GM21515 (cell line): ENCODE data around the gene DGCR8.

Experiments
- ATAC-seq: cut with Tn5 transposase; IDR thresholded peaks from one replicate; pipeline ENCODE4 v1.9.1; 2021; ENCODE audit not compliant: unreplicated experiment

Gene DGCR8

DNA sequence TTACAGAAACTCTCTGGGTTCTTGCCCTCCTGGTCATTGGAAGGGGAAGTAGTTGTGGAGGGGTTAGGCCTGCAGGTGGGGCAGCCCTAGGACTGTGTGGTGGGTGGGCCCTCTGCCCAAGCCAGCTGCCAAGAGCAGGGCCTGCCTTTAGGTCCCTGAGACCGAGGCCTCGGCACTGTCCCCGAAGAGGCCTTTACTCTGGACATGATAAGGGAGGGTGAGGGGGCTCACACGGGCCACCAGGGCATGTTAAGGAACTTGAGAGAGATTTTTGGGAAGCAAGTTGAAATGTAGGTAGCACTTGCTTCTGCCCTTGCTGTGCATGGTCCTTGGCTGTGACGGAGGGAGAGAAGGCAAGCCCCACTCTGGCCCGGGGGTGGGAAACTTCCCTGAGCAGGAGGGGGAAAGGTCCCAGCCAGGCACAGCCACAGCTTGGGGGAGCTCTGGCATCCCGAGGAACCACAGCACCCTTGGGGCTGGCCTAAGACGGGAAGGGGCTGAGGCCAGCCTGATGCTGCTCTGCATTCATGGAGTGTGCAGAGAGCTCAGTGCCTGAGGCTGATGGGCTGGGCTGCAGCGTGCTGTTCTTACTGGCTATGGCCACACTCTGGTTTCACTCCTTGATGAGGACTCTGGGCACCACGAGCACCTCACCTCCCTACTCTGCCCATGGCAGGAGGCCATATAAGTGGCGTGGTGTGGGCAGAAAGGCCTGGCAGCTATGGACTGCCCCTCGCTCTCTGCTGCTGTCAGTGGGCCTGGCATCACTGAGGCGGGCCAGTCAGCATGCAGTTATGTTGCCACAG, 28.1 kb downstream of the DGCR8 start:
- ATAC-seq = no peak

DNA sequence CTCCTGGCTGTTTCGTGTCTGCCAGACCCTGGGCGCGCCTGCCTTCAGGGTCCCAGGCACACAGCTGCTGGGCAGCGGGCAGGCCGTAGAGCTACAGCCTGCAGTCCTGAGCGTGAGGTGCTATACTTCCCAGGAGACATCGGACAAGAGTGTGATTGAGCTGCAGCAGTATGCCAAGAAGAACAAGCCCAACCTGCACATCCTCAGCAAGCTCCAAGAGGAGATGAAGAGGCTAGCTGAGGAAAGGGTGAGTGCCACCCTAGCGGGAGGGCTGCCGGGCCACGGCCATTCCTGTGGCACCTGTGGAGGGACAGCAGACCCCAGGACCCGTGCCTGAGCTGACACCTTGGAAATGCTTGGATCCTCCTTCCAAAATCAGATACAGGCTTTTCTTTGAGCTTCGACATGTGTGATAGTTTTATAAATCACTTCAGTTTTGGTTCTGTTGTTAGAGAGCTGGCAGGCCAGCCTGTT, 28.8 kb downstream of the DGCR8 start:
- no peak for ATAC-seq

DNA sequence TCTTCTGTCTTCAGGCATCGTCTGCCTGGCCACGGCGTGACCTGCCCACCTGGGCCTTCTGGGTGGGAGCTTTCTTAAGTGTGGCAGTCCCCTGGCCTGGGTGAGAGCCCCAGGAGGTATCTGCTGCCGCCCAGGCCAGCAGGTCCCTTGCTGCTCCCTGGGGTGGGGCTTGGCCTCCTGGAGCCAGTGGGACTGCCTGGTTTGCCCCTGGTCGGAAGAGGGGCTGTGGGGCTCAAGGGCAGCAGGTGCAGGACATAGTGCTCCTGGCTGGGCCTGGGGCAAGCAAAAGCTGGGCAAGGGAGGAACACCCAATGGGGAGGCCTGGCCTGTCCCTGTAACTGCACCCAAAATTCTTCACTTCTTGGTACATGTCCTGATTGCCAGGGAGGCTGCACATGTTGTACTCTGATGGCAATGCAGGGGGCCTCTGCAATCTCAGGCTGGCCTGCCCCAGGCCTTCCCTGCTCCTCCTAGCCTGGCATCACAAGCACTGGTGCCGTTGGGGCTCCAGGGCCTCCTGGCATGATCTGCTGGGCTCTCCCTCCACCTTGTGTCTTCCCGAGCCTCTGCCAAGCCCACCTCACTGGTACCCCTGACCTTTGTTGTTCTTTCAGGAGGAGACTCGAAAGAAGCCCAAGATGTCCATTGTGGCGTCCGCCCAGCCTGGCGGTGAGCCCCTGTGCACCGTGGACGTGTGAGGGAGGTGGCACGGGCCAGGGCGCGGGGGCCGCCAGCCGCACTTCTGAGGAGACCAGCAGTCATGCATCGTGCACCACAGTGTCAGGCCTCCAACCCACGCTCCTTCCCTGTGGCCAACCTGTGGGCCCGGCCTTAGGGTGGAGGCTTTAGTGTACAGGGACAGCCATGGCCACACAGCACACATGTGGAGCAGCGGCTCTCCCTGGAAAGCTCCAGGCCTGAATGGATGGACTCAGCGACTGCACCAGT, 29.6 kb downstream of the DGCR8 start:
- ATAC-seq = no peak

DNA sequence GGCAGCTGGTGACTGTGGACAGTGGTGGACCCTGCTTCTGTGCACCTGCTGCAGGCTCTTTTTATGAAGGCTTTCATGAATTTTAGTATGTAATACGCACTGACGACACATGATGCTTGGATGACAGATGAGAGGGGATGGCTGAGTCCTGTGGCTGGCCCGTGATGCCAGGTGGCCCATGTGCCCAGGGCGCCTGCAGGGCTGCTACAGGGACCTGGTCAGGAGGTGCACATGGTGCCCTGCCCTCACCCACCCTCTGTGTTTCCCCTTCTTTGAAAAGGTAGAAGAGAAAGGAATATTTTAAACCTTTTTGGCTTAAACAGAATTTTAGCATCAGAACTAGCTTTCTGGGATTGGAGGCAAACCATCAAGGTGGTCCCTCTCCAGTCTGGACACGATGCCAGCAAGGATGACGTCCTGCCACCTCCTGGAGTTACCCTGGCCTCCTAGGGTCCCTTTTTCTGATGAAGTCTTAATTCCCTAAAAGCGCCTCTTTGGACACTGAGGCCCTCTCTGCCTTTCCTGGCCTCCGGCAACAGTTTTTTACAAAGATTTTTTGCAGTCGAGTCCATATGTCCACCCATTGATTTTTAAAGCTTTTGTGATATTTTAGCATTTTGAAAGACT, 30.4 kb downstream of the DGCR8 start:
- no peak for ATAC-seq

DNA sequence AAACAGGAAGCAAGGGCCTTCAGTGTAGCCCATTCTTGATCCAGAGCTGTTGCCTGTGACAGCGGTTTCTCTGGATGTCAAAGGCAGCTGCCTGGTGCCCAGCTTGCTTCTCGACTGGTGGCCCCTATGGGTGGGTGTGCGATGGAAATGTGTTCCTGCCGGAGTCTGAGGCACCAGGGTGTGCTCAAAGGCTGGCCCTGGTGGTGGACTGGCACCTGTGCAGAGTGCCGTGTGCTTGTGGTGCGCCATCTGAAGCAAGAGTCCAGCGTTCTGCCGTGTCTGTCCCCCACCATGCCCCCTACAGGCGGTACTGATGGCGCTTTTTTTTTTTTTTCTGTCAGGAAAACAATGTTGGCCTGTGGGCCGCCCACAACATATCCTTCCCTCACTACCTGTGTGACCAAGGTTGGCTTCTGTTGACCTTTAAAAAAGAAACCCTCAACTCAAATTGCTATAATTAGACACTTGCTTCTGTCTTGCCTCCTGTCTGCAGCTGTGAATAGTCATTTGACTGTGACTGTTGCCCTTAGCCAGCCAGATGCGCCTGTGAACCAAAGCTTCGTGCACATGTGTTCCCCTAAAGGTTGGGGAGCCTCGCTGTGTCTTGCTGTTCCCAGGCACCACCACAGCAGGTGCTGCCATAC, 31.1 kb downstream of the DGCR8 start:
- ATAC-seq = no peak

GRCh38 chr22:20111689-20112622, 31.9 kb downstream of the DGCR8 start:
- no peak for ATAC-seq

- ATAC-seq = no peak
Observed at GRCh38 chr22:20112623-20113511, 32.8 kb downstream of the DGCR8 start.

DNA sequence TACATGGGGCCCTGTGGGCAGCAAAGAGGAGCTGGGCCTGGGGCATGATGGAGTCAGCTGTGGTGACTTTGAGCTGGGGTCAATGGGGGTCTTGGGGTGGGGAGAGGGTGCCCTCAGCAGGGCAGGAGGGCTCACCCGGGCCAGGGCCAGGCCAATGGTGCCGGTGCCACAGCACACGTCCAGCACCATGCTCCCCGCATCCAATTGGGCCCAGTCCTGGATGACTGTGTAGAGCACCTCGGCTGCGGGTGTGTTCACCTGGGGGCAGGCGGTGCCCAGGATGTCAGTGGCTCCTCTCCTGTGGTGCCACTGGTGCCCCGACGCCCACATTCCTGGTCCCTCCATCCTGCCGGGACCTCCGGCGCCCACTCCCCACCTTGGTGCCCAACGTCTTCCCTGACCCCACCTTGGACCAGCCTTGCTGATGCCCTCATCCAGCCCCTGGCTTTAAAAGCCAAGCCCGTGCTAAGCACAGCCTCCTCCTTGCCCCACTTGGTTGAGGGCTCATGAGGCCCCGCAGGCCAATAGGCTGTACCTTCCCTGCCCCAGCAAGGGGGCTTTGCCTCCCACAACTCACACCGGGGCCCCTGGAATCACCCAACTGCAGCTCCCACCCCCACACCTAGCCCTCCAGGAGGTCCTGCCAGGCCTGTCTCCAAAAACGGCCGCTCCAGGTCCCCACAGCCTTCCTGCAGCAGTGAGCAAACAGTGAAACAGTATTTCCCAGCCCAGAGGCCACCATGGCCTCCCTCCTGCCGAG, 33.7 kb downstream of the DGCR8 start:
- no peak for ATAC-seq

- ATAC-seq = no peak
Observed at GRCh38 chr22:20114506-20115475, 34.8 kb downstream of the DGCR8 start.

- ATAC-seq = no peak
Observed at GRCh38 chr22:20115691-20116375, 35.8 kb downstream of the DGCR8 start, which contains the start of gene RANBP1. TSS of gene RANBP1 (plus strand) at chr22:20116104. CDS start at chr22:20116185, 81 bp downstream.

GRCh38 chr22:20116376-20116950, 36.4 kb downstream of the DGCR8 start:
- no peak for ATAC-seq

DNA sequence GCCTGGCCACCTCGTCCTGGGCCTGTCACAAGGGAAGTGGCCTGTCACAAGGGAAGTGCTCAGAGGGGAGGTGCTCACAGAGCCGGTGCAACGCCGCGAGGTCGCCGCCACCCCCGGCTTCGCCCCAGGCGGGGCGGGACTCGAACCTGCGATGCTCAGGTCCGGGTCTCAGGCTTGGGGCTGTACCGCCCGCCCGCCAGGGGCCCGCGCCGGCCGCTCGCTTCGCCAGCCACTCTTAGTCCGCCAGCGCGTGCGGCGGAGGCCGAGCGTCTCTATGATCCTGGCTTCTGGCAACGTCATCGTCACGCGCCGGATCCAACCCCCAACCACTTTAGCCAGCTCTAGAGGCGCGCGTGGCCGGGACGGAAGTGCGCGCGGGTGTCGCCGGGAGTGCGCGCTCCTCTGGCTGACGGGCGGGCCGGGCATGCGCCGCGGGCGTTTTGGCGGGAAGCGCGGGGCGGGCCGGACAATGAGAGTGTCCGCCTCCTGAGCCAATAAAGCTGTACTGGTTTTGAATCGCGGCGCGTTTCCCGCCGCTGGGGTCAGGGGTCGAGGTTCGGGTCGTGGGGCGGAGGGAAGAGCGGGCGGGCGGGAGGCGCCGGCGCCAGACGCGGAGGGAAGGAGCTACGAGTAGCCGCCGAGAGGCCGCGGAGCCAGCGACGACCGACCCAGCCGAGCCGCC, 37.1 kb downstream of the DGCR8 start, which contains the start of gene TRMT2A:
Gene TRMT2A, minus strand, starts transcription at position 276 of the 682 bp plus-strand sequence. CDS start 320 bp downstream, outside the sequence.
- ATAC-seq = peak; percentile 70

GRCh38 chr22:20117633-20118299, 37.7 kb downstream of the DGCR8 start:
- ATAC-seq = peak; percentile 20

GRCh38 chr22:20118300-20119020, 38.4 kb downstream of the DGCR8 start:
- no peak for ATAC-seq
